Osteocyte (in vitro differentiated cells): ENCODE measurements around the gene ZNF423. TPM values are rescaled to one million over a fixed set of nuclear protein-coding genes. Genes with fewer than 3 reads are reported as not detected.

Source experiments
- DNase-seq: peaks from one replicate; pipeline ENCODE4 v3.0.0; 2021; ENCODE audit warnings: mixed read lengths; ENCODE audit not compliant: unreplicated experiment; ENCODE audit errors: extremely low spot score
- H3K27ac Mint-ChIP-seq: one replicate; pipeline ENCODE4 v1.8.0; 2021; ENCODE audit warnings: mild to moderate bottlenecking, mixed read lengths; ENCODE audit not compliant: unreplicated experiment
- H3K27me3 Mint-ChIP-seq: one replicate; pipeline ENCODE4 v1.8.0; 2021; ENCODE audit warnings: mixed read lengths; ENCODE audit not compliant: unreplicated experiment
- H3K36me3 Mint-ChIP-seq: one replicate; pipeline ENCODE4 v1.8.0; 2021; ENCODE audit warnings: mixed read lengths; ENCODE audit not compliant: unreplicated experiment
- H3K4me1 Mint-ChIP-seq: one replicate; pipeline ENCODE4 v1.8.0; 2021; ENCODE audit warnings: mixed read lengths; ENCODE audit not compliant: unreplicated experiment
- H3K4me3 Mint-ChIP-seq: one replicate; pipeline ENCODE4 v1.8.0; 2021; ENCODE audit warnings: mild to moderate bottlenecking, moderate library complexity, mixed read lengths; ENCODE audit not compliant: unreplicated experiment
- H3K9me3 Mint-ChIP-seq: one replicate; pipeline ENCODE4 v1.8.0; 2021; ENCODE audit warnings: mixed read lengths; ENCODE audit not compliant: unreplicated experiment
- CTCF ChIP-seq: fragments of 200-600 bp; sonication (generic); IDR thresholded peaks from 2 replicates; pipeline ENCODE4 v1.5.0; 2021; ENCODE audit warnings: antibody characterized with exemption, mild to moderate bottlenecking, moderate library complexity
- total RNA-seq: library from RNA; stranded (reverse); gene quantifications from 2 replicates; pipeline ENCODE4 v1.2.1, GENCODE V29; 2021

The ZNF423 gene
- total RNA-seq, 1 donor from 2014 or later: 25.1 TPM

DNA sequence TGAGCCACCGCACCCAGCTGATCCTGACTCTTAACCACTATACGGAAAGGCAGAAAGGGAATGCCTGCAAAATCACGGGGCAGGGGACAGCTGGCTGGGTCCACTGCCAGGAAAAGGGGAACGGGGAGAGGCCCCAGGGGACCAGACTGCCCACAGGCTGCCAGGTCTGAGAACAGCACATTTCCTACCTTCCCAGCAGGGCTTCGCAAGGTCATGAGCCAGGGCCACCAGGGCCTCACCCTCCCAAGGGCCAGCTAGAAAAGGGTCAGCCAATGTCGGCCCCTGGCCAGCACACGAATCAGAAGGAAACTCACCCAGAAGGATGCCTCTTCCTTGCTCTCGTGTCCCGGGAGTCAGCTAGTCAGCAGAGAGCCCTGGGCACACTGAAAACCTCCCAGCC lies 118.4 kb downstream of the ZNF423 start:
- DNase-seq: no peak
- Mint-ChIP-seq H3K9me3 (no peaks in the 10 kb centered on the region), H3K4me3 (no peak overlapping the region), H3K27ac (no peak overlapping the region), H3K27me3 (peaks cover 4% of the 10 kb centered on the region), H3K36me3 (no peaks in the 10 kb centered on the region), H3K4me1 (no peaks in the 10 kb centered on the region)
- no peak for TF ChIP-seq CTCF

DNA sequence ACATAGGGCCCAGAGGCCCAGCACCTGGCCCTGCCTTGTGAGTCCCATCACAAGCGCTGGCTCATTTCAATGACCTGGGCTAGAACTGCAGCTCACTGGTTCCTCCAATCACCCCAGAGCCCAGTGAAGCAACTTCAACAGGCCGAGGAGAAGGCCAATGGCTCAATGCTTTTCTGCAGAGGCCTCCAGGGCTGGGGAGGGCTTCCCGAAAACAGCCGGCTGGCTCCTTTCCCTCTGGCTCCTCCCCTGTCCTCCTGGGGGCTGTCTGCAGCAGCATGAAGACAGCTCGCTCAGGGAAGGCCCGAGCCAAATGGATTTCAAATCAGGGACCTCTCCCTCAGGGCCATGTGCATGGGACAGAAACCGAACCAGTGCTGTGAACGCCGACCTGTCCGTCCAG lies 121.6 kb downstream of the ZNF423 start:
- no peak overlapping the region for H3K4me3 Mint-ChIP-seq
- no peak for DNase-seq
- no peaks in the 10 kb centered on the region for H3K4me1 Mint-ChIP-seq
- H3K36me3 Mint-ChIP-seq: peaks cover 17% of the 10 kb centered on the region
- no peak overlapping the region for H3K27ac Mint-ChIP-seq
- H3K27me3 Mint-ChIP-seq: no peaks in the 10 kb centered on the region
- peaks cover 5% of the 10 kb centered on the region for H3K9me3 Mint-ChIP-seq
- no peak for TF ChIP-seq CTCF

DNA sequence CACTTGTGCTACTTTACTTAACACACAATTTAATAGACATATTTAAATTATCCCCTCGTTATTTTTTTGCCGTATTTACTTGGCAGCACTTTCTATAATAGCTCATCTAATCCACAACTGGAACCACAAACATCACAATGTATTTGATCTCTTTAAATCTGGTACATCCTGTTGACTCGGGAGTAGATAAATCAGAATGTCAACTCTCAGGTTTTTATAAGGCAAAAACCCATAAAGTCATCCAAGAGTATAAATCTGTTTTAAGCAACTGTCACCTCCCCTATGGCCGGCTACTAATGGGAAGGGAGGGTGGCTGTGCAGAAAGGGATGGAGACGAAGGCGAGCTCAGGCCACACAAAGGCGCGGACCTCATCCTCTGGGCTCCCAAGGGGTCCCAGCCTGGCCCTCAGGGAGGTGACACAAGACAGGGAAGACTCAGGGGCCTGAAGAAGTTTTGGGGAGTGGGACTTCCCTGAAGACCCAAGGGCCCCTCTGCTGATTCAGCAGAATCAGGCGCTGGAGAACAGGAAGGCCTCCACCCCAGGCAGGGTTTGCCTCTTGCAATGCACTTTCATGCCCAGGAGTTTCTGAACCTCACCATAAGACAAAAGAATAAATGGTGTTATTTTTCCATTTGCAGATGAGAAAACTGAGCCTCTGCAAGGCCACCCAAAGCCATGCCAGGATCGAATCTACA lies 122.5 kb downstream of the ZNF423 start:
- DNase-seq: no peak
- no peaks in the 10 kb centered on the region for H3K27me3 Mint-ChIP-seq
- peaks cover 17% of the 10 kb centered on the region for H3K36me3 Mint-ChIP-seq
- no peak overlapping the region for H3K4me3 Mint-ChIP-seq
- H3K4me1 Mint-ChIP-seq: no peaks in the 10 kb centered on the region
- TF ChIP-seq CTCF: no peak
- peaks cover 5% of the 10 kb centered on the region for H3K9me3 Mint-ChIP-seq
- no peak overlapping the region for H3K27ac Mint-ChIP-seq

- TF ChIP-seq CTCF: no peak
- Mint-ChIP-seq H3K36me3 (peaks cover 18% of the 10 kb centered on the region), H3K4me3 (no peak overlapping the region), H3K4me1 (no peaks in the 10 kb centered on the region), H3K9me3 (peaks cover 5% of the 10 kb centered on the region), H3K27me3 (no peaks in the 10 kb centered on the region), H3K27ac (no peak overlapping the region)
- DNase-seq: no peak
These were observed 124.0 kb downstream of the ZNF423 start for GRCh38 chr16:49731911-49732310.

- Mint-ChIP-seq H3K36me3 (peaks cover 19% of the 10 kb centered on the region), H3K9me3 (peaks cover 5% of the 10 kb centered on the region), H3K4me1 (no peaks in the 10 kb centered on the region), H3K4me3 (no peak overlapping the region), H3K27ac (no peak overlapping the region), H3K27me3 (no peaks in the 10 kb centered on the region)
- DNase-seq: no peak
- no peak for TF ChIP-seq CTCF
These were observed 125.1 kb downstream of the ZNF423 start for GRCh38 chr16:49730772-49731171.
